Fibroblast of gingiva (primary cell): Measurements from ENCODE around the gene ST6GAL1.

ENCODE experiments used
- DNase-seq: peaks from one replicate; pipeline ENCODE4 v3.0.0-alpha.2; 2011; ENCODE audit warnings: low read depth

The ST6GAL1 gene

DNA sequence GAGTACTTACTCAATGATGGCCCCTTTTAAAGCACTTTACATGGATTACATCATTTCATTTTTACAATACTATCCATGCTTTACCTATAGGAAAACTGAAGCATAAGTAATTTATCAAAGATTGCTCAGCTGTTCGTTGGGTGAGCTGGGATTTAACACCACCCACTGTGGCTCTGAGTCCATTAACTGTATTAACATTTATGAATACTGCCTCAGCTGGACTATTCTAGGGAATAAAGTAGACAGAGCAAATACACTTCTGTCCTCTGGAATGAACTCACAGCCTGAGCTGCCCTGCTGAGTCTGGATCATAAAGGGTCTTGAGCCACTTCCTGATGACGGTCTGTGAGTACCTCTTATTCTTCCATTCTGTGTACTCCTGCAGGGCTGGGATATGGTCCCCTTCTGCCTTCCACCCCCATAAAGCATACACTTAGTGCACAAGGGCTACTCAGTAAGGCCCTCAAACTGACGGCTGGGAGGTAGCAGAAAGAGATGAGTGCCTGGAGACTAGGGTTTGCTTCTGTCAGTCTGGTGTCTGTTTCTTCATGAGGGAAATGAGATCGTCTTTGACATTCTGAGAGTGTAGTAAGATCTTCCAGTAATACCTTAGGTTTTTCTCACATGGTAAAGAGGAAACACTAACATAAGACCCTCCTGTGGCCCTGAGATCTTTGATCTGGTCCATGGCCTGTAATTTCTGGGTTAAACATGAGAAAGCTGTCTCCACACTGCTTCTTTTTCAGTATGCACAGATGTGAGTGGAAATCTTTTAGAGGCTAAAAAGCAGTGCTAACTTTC is 12.6 kb upstream of the ST6GAL1 start:
- DNase-seq: no peak

DNA sequence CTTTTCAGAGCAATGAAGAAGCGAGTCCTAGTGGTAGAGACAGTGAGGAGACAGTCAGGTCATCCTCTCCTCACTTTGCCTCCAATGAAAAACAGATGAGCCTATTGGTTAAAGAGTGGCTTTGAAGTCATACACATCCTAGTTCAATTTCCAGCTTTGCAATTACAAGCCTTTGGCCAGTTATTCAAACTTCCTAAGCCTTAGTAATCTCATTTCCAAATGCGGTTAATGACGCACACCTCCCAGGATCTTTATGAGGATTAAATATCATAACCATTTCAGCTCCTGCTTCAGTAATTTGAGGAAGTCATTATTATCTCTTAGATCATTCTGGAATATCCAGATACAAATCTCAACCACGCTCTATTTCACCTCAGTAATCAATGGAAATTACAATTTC is 10.0 kb upstream of the ST6GAL1 start:
- DNase-seq: no peak

DNA sequence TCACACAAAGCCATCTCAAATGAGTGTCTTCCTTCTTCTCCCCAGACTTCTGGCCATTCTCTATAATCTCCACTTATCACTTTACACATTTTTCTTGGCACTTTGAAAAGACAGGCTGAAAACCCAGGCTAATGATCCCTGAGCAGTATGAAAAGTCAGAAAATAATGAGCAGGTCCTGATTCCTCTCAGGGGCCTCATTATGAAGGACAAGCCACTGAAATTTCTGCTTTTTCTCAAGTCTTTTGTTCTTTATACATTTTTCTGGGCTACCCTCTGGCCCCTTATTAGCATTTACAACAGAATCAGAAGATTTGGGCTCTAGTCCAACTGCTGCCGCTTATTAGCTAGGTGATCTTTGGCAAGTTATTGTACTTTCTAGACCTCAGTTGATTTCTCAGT is 9.5 kb upstream of the ST6GAL1 start:
- DNase-seq: no peak

DNA sequence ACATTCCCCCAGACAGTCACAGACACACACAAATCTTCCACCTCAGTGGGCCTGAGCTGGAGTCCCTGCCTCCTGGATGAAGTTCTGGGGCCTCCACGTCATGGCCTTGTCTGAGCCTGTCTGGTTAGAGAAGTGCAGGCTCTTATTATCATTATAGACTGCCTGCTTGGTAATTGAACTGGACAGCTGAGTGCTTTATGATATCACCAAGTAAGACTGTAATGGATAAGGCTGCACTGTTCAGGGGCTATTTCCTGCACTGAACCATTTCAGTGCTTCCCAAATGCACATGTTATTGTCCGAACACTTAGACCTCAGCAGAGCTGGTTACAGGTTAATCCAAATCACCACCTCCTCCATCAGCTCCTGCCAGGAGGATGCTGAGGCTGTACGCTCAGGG is 8.7 kb upstream of the ST6GAL1 start:
- DNase-seq: no peak

DNA sequence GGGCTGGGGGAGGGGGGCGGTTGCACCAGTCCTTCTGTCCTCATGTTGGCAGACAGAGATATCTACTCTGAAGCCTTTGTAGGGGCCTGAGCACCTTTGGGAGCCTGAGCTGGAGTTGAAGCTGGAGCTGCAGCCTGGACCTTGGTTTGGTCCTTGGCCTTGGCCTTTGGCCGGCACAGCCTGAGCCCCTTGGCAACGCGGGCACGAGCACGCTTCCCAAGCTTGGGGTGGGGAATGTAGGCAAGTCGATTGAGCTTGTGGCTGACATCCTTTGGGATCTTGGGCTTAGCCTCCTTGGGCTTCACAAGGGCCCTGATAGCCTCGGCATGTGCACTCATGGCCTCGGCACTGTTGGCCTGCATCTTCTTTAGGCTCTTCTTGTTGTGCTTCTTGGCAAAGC is 8.1 kb upstream of the ST6GAL1 start:
- no peak for DNase-seq

DNA sequence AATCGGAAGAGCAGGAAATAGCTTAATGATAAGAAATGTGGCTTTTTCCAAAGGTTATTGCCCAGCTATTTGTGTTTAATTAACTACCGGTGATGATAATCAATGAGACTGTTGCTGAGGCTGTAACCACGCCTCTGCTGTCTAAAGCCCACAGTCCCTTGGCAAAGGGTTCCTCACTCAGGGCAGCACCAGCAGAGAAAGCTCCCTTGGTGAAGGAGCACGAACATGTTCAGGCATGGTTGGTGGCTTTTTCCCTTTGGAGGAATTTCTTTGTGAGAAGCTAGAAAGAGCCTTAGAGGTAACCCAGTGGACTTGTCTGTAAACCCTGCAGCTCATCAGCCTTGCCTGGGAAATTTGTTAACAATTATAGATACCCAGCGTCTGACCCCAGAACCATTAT is 7.5 kb upstream of the ST6GAL1 start:
- DNase-seq: no peak

DNA sequence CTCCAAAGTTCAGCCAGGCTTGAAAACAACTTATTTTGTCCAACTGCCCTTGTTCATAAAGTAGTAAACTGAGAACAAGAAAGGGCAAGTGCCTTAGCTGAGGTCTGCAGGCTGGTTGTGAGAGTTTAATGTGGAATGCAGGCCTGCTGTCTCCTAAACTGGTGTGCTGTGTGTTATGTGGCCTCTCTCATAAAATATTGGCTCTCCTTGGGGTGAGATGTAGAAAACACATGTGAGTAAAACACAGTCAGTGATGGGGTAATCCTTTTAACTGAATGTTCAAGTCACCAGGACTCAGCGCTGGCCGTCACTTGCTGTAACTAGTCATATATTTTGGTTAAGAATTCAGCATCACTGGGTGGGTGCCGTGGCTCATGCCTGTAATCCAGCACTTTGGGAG is 7.1 kb upstream of the ST6GAL1 start:
- no peak for DNase-seq

DNA sequence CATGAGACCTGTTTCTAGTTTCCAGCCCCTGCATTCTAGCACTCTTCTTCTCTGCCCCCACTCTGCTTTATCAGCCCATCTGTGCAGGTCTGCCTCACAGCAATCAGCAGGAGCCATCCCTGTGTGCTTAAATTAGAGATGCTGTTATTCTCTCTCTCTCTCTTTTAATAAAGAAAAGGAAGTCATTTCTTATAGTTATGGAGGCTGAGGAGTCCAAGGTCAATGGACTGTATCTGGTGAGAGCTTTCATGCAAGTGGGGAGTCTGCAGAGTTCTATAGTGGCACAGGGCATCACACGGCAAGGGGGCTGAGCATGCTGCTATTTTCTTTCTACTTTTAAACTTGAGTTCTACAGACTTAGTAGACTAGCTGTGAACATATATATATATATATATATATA is 4.5 kb upstream of the ST6GAL1 start:
- DNase-seq: no peak

DNA sequence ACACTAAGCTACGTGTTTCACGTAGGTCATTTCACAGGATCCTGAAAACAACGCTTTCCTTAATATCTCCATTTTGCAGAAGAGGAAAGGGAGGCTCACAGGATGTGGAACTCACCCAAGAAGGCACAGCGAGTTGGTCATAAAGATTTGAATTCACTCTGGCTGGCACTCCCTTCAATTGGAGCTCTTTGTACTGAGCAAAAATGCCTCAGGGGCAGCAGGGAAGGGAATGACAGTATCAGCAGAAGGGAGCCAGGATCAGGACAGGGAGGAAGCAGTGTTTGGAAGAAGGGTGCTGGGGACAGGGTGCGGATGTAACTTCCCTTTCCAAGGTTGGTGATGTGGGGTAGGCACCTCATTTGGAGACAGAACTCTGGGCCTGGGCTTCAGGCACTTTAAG is 1.1 kb upstream of the ST6GAL1 start:
- no peak for DNase-seq

DNA sequence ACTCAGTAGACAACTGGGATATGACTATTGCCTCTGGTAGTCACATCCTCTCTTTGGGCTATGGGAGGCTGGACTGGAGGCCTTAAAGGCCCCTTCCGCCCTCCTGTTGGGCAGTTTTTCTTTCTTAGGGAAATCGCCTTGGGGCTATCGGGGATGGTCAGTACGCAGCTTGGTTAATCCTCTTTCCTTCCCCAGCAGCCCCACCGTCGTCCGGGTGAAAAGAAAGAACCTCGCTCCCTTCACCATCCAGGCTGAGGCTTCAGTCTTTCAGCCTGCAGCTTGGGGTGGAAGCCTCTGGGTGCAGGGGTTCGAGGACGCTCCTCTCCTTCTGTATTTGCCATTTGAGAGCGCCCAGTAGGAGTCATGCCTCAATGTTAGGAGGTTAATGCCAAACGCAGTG is 641 bp upstream of the ST6GAL1 start:
- no peak for DNase-seq

DNA sequence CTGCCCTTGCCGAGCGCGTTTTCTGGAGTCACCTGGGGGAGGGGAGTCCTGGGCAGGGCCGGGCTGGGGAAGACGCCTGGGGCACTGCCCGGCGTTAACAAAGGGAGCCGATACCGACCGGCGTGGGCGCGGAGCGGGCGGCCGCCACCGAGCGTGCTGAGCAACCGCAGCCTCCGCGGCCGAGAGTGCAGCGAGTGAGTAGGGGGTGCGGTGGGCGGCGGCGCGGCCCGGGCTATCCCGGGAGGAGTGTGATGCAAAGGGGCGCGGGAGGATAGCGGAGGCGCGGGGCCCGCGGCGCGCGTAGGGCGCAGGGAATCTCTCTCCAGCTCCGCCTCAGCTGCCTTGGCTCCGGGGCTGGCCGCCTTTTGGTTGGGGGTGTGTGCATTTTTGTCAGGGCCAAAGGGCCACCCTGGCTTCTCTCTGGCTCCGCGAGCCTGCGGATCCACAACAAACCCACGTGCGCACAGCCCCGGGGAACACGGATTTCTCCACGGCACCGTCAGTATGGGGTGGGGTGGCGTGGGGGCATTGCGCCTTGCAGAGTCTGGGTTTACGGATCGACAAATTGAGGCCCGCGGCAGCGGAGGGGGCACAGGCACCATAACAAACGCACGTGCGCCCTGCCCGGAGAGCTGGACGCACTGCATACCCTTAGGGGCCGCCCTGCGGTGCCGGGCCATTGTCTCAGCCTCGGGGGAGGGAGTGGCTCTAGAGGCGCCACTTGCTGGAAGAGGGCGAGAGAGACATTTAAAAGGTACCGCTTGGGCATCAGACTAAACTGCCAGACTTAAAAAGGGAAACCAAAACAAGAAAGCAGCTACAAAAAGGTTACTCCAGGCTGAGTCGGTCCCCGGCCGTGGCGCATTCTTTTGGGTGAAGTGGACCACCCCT is 560 bp downstream of the ST6GAL1 start:
- DNase-seq: peak; percentile 21

DNA sequence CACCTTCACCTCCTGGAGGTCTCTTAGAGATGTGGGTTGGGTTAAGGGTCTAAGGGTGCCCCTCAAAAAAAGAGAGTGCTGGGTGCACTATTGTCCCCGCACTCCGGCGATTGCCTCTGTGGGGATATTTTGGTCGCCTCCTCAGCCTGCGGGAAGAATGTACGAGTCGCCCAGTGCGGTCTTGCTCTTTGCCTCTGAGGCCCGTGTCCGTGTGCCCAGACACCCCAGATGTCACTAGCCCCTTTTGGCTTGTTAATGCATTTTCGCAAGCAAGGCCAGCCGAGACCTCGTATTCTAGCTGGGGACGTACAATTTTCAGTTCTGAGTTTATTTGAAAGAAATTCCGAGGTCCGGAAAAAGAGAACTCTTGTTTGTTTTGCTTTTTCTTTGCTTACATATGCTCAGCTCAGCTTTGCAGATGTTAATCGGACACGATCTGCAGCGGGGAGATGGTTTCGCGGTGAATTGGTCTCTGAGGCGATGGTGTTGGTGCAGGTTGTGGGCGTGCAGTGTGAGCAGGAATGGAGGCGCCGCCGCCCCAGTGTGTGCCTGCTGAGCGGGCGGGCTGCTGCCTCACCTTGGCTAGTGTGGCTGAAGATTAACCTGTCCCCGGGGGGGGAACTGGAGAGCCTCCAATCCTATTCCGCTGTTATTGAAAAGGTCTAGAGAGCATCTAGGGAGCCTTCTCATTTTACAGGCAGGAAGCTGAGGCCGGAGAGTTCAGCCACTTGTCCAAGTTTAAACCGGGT is 1.4 kb downstream of the ST6GAL1 start:
- DNase-seq: no peak

DNA sequence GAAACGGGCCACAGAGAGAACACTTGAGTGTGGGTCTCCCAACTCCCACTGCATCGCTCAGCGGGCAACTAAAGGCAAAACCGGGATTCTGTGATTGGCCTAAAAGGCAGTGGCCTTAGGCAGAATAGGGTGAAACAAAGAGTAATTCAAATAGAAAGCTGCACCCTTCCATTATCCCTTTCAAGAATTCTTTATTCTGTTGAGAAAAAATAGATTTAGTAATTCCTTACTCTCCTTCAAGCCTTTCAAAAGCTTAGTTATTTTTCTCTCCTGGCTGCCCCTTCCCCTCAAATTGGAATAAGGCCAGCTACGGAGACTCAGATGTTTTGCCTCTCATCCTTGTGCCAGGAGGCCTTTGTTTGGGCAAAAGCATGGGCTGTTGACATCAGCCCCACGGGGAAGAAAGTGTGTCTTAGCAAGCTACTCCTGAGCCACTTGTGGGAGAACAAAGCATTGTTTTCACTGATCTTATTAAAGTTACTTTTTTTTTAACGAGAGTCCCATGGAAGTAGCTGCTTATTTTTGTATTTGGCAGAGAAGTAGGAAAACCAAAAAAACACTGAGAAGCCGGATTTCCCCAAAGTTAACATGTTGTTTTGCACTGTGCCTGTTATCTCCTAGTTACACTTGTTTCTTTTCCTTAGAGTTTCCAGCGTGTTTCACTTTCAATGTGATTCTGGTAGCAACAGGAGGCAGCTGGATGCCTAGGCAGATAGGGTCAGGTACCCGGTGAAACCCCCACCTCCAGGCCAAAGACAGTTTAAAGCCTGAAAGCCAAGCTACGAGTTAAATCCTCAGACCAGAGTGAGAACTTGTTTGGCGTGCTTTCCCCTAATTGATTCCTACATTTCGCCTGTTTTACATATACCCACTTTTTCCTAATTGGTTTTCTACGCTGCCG is 2.2 kb downstream of the ST6GAL1 start:
- no peak for DNase-seq

DNA sequence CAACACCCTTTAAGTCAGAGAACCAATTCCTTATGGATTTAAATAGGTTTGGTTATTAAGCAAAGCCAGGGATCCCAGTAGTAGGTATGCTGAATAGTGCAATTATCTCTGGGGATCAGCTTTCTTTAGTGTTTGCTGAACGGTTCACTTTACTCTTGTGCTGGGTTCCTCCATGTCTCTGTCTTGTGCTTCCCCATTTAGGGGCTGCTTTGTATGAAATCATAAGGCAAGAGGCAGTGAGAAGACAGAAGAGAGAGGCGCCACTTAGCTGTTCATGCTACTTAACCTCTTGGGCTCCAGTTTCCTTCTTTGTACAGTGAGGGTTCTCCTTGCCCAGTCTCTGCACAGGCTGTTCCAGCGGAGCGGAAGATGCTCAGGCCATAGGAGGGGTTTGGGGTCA is 3.5 kb downstream of the ST6GAL1 start:
- no peak for DNase-seq

DNA sequence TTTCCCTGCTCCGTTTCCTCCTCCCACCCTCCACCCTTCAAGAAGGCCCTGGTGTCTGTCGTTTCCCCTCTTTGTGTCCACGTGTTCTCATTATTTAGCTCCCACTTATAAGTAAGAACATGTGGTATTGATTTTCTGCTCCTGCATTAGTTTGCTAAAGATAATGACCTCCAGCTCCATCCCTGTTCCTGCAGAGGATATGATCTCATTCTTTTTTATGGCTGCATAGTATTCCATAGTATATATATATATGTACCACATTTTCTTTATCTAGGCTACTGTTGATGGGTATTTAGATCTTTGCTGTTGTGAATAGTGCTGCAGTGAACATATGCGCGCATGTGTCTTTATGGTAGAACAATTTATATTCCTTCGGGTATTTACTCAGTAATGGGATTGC is 4.8 kb downstream of the ST6GAL1 start:
- no peak for DNase-seq

DNA sequence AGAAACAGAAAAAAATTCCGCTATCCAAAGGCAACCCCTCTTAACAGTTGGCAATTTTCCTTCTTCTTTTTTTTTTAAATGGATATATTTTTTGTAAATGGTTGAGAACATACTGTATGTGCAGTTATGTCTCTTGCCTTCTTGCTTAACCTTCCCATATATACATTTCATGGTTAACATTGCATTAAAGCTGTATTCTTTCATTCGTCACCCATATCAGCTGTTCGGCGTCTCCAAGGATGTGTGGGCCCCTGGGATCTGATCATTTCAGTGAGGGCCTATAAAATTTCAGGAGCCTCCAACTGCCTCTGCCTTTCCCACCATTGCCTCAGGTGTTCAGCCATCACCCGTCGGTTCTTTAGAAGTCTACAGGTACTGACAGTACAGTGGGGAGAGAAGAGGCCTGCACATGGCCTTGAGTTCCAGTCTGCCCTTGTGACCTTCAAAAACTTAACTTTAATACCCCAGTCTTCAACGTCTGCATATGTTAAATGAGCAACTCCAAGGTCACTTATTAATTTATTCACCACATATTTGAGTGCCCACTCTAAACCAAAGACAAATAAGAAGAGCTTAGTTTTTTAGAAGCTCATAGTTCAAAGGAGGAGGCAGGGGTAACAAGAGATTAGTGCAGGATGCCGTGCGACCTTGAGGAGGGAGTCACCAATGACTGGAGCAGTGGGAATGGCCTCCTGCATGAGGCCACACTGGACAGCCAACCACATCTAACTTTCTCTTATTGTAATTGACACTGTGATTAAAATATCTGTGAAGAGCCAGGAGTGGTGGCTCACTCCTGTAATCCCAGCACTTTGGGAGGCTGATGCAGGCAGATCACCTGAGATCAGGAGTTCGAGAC is 6.9 kb downstream of the ST6GAL1 start:
- no peak for DNase-seq

DNA sequence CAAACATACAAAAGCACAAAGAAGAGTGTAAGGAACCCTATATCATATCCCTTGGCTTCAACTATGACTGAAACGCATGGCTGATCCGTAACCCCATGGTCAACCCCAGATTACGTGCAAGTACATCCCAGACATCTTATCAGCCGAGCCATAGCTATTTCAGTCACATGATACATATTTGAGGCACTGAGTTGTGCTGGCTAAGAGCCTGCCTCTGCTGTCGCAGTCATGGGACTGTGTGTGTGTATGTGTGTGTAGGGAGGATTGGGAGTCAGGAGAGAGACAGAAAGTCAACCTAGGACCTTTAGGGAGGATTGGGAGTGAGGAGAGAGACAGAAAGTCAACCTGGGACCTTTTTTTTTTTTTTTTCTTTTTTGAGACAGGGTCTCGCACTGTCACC is 8.4 kb downstream of the ST6GAL1 start:
- DNase-seq: no peak

DNA sequence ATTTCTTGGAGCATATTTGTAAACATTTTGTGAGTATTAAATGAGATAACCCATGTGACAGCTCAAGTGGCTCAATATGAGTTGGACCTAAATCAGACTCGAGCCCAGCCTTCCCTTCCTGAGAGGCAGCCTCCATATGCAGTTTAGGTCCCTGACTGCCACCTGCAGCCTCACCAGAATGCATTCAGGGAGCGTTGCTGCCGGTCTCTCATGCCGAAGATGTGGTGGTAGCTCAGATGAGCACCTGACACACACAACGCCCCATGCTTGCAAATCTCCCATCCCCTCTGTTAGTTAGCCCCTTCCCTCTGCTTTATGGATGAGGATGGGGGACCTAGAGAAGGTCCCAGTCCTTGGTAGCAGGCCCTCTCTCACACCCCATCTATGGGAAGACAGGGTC is 9.2 kb downstream of the ST6GAL1 start:
- DNase-seq: no peak

DNA sequence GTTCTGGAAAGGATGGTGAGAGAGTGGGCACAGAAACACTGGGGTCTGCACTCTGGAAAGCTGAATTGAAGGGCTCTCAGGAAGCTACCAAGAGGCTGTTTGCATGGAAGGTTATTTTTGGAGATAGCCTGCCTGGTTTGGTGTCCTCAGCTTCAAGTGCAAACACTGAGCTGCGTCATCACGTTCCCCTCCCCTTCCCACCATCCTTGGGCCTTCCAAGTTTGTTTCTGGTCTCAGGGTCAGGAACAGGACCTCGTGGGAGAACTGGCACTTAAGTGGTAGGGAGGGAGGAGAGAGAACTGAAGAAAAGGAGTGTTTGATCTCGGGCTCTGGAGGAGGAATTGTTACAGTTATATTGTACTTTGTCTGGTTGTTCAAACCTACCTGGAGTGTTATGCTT is 10.6 kb downstream of the ST6GAL1 start:
- DNase-seq: no peak

DNA sequence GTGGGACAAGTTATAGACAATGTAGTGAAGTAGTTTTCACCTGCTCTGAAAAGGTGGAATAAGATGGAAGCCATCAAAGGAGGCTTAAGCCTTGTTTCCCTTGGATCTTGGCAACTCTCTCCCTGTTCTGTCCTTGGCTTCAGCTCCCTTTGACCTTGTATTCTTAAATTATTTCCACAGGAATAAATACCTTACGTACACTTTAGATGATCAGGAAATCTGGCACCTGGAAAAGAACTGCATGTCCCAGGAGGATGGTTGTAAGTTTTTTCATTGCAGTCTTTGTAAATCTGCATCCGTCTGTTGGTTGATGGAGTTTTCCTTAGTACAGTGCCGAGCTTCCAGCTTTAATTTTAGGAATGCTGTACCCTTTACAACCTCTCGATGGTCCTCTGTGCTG is 11.8 kb downstream of the ST6GAL1 start:
- DNase-seq: no peak
